Gastrocnemius medialis (tissue), 4 donors: ENCODE results near the gene MTAP. TPM values are rescaled to one million over a fixed set of nuclear protein-coding genes. Genes with fewer than 3 reads are reported as not detected.

Experiments used
- ATAC-seq, 2 donors: fragments of 150-250 bp; one replicate each; pipeline ENCODE4 v1.9.1; 2016
- DNase-seq, 2 donors: peaks; one replicate each; pipeline ENCODE4 v3.0.0-alpha.2; 2019
- H3K27ac ChIP-seq, 4 donors: fragments of 200-600 bp; sonication (generic); 1 replicate in 1 of 4; 2 replicates in 3 of 4; pipeline ENCODE4 v1.5.1; 2016 to 2018; ENCODE audit warnings: mild to moderate bottlenecking in 2 of 4, moderate library complexity in 1 of 4
- H3K27me3 ChIP-seq, 3 donors: fragments of 200-600 bp; sonication (generic) in 2 of 3; 1 replicate in 1 of 3; 2 replicates in 2 of 3; pipeline versions ENCODE4 v1.5.1 to v1.6.0; 2016 to 2019; ENCODE audit warnings: mild to moderate bottlenecking in 1 of 3, moderate library complexity in 1 of 3
- H3K36me3 ChIP-seq, 2 donors: fragments of 200-600 bp; sonication (generic) in 1 of 2; one replicate each; pipeline ENCODE4 v1.5.1; 2017 to 2018
- H3K4me1 ChIP-seq, 2 donors: fragments of 200-600 bp; sonication (generic) in 1 of 2; one replicate each; pipeline ENCODE4 v1.5.1; 2016 to 2017; ENCODE audit warnings: mild to moderate bottlenecking in 2 of 2
- H3K4me3 ChIP-seq, 4 donors: fragments of 200-600 bp; sonication (generic) in 3 of 4; 1 replicate in 1 of 4; 2 replicates in 3 of 4; pipeline ENCODE4 v1.5.1; 2016 to 2019; ENCODE audit warnings: mild to moderate bottlenecking in 2 of 4
- H3K9me3 ChIP-seq, 3 donors: fragments of 200-600 bp; sonication (generic) in 2 of 3; 1 replicate in 1 of 3; 2 replicates in 2 of 3; pipeline ENCODE4 v1.5.1; 2016 to 2019
- POLR2A ChIP-seq, 2 donors: fragments of 450-650 bp; IDR thresholded peaks; one replicate each; pipeline ENCODE4 v1.6.1; 2017; ENCODE audit warnings: antibody characterized with exemption in 2 of 2, mild to moderate bottlenecking in 2 of 2, moderate library complexity in 2 of 2
- in situ Hi-C, 4 donors: fragments of 200-750 bp; cut with MboI; loops; one replicate each; pipeline versions ENCODE4 v1.15.0 to v1.8.0; 2017; ENCODE audit warnings: low sequenced_read_pairs in 4 of 4
- intact Hi-C: fragments of 100-400 bp; cut with DNase I; formaldehyde crosslinking; loops from one replicate; pipeline ENCODE4 v1.15.1; 2023; ENCODE audit warnings: low total_unique reads
- total RNA-seq, 4 donors: library from RNA; depleted of rRNA; stranded (reverse); fragments of >200 nt; gene quantifications; one replicate each; pipeline versions ENCODE4 v1.1.0 to v1.2.3, GENCODE V29; 2016
- TF ChIP-seq, protein P1 (sequence below), 5 experiments: fragments of 450-650 bp in 3 of 5; fragments of 200-600 bp in 2 of 5; sonication (generic) in 2 of 5; IDR thresholded peaks in 4 of 5; conservative IDR thresholded peaks in 1 of 5; 1 replicate in 4 of 5; 2 replicates in 1 of 5; pipeline ENCODE4 v1.5.1; 2016 to 2019; ENCODE audit warnings: antibody characterized with exemption in 5 of 5, mild to moderate bottlenecking in 3 of 5, moderate library complexity in 3 of 5

Gene MTAP
- total RNA-seq, 4 donors from 2014 or later = 6.2 to 11.0 (median 9.4) TPM

DNA sequence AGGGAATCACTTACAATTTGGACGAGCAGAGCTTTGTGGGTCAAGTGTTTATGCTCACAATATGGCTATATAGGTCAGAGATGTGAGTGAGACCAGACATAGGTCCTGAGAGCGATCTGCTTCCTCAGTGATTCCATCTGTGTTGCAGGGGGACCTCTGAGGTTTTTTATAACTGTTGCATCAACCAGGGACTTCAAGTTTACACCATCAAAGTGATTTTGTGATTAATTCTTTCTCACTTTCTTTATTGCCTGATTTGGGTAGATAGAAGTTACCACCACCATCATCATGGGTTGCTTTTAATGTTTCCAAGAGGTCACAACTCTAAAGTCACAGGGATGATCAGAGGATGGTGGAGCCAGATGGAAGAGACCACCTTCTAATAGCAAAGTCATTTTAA is 7.0 kb upstream of the MTAP start:
- ATAC-seq (no peak), DNase-seq (no peak)
- Histone ChIP-seq H3K9me3 (no peaks in the 10 kb centered on the region), H3K27me3 (no peaks in the 10 kb centered on the region), H3K4me3 (no peak overlapping the region), H3K27ac (no peak overlapping the region), H3K4me1 (no peaks in the 10 kb centered on the region), H3K36me3 (no peaks in the 10 kb centered on the region)
- intact Hi-C loops (no loop called here), in situ Hi-C loops (loop anchor here in 3 of 4 donors (5.0 to 10.0 kb wide), 2 partner anchors 468 to 471 kb away; no protein-coding TSS in a partner anchor)
- no peak for TF ChIP-seq POLR2A (IDR thresholded peaks at IDR 0.05)
- TF ChIP-seq, protein P1, sequence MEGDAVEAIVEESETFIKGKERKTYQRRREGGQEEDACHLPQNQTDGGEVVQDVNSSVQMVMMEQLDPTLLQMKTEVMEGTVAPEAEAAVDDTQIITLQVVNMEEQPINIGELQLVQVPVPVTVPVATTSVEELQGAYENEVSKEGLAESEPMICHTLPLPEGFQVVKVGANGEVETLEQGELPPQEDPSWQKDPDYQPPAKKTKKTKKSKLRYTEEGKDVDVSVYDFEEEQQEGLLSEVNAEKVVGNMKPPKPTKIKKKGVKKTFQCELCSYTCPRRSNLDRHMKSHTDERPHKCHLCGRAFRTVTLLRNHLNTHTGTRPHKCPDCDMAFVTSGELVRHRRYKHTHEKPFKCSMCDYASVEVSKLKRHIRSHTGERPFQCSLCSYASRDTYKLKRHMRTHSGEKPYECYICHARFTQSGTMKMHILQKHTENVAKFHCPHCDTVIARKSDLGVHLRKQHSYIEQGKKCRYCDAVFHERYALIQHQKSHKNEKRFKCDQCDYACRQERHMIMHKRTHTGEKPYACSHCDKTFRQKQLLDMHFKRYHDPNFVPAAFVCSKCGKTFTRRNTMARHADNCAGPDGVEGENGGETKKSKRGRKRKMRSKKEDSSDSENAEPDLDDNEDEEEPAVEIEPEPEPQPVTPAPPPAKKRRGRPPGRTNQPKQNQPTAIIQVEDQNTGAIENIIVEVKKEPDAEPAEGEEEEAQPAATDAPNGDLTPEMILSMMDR (IDR thresholded peaks at IDR 0.05 in 4 of 5, conservative IDR thresholded peaks at IDR 0.05 in 1 of 5) = no peak

DNA sequence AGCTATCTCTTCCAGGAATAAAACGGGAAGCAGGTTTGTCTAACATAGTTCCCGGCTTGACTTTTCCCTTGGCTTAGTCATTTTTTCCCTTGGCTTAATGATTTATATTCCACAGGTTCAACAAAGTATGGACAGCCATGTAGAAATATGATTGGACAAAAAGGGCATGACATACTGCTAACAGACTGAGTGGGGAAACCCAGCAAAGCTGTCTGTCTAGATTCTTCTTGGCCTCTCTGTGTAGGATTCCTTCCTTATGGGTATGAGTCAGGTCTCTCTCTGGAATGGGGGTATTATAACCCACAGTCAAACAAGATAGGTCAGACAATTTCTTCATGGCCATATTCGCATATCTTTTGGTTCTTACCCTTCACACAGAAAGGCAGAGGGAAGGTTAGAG is 5.7 kb upstream of the MTAP start:
- no peaks in the 10 kb centered on the region for H3K36me3 ChIP-seq
- H3K27me3 ChIP-seq = no peaks in the 10 kb centered on the region
- DNase-seq = no peak
- TF ChIP-seq, protein P1 (IDR thresholded peaks at IDR 0.05 in 4 of 5, conservative IDR thresholded peaks at IDR 0.05 in 1 of 5) = no peak
- TF ChIP-seq POLR2A (IDR thresholded peaks at IDR 0.05) = no peak
- no peak overlapping the region for H3K4me3 ChIP-seq
- no peak for ATAC-seq
- in situ Hi-C loops = loop anchor here in 3 of 4 donors (5.0 to 10.0 kb wide), 2 partner anchors 469 to 472 kb away; no protein-coding TSS in a partner anchor
- intact Hi-C loops = no loop called here
- H3K27ac ChIP-seq = no peak overlapping the region
- peaks cover 0 to 8% of the 10 kb centered on the region in 2 donors for H3K4me1 ChIP-seq
- no peaks in the 10 kb centered on the region for H3K9me3 ChIP-seq

DNA sequence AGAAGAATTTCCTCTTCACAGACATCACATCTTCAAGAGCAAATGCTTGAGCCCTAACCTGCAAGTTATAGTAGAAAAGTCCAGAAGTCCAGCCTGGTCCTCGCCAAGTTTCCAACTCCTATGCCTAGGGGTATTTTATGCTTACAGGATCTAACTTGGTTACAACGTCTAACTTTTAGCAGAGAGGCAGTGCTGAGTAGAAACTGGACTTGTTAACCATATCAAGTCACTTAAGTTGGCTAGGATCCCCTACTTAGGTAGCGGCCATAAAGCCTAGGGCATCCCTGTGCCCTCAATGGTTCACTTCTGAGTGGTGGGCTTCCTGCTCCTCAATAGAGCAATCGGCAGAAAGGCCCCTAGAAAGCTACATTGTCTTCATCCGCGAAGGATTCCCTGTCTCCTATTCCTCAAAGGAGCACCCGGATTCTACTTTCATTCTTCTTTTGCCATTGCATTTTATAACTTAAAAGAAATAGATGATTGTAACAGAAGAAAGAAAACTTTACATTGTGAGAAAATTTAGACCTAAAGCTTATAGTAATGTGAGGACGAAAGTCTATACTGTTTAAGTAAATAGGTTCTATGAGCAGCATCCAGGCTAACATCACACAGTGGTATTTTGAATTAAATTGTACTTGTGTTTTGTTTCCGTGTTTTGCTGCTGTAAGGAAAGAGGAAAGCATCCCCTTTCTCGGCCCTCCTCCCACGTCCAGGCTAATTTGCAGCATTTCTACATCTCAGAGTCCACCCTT is 1.3 kb upstream of the MTAP start:
- no peak for ATAC-seq
- Histone ChIP-seq H3K36me3 (no peaks in the 10 kb centered on the region), H3K4me3 (peak overlapping the region; percentile 66 to 83 (median 74)), H3K27me3 (no peaks in the 10 kb centered on the region), H3K4me1 (peaks cover 16 to 18% of the 10 kb centered on the region in 2 donors), H3K9me3 (no peaks in the 10 kb centered on the region), H3K27ac (peak overlapping the region in 3 of 4 donors; percentile 76 to 79 (median 78))
- in situ Hi-C loops = loop anchor here in 2 of 4 donors (25.0 kb wide), 2 partner anchors 211 to 311 kb away; partner anchors contain the start of gene CDKN2B (in 1 of the 2)
- intact Hi-C loops = loop anchor here (10.0 kb wide), 1 partner anchor 56 kb away; no protein-coding TSS in a partner anchor
- TF ChIP-seq, protein P1 (IDR thresholded peaks at IDR 0.05 in 4 of 5, conservative IDR thresholded peaks at IDR 0.05 in 1 of 5) = no peak
- DNase-seq = no peak

DNA sequence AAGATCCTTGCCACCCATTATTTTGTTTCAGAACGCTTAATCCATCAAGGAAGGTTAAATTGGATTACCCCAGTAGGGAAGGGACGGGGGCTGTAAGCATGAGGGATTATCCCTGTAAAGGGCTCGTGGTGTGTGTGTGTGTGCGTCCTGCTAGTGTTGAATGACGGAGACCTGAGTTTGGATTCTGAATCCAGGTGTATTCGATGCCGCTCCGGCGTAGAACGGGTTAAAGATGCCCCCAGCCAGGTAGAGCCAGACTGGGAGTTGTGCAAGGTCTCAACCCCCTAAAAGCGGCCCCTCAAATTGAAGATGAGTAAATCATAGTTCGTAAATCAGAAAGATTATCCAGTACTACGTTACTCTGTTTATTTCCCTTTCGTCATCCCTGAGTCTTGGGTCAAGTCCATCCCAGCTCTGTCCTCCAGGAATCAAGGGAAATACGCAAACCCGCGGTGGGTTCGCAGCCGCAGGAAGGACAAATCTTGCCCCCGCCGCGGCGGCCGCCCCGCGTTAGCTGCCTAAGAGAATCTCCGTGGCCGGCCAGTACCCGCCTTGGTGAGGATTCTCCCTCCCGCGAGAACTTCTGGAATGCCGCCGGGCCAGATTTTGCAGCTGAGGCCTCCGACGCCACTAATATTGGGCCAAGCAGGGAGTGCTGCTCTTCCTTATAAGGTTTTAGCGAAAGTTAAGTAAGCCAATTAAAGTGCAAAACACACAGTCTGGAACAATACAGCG is 586 bp upstream of the MTAP start:
- peak overlapping the region; percentile 76 to 86 (median 78) for H3K27ac ChIP-seq
- peak overlapping the region; percentile 66 to 83 (median 74) for H3K4me3 ChIP-seq
- TF ChIP-seq POLR2A (IDR thresholded peaks at IDR 0.05) = no peak
- TF ChIP-seq, protein P1 (IDR thresholded peaks at IDR 0.05 in 4 of 5, conservative IDR thresholded peaks at IDR 0.05 in 1 of 5) = no peak
- H3K36me3 ChIP-seq = no peaks in the 10 kb centered on the region
- no peaks in the 10 kb centered on the region for H3K27me3 ChIP-seq
- in situ Hi-C loops (loop anchor here in 2 of 4 donors (25.0 kb wide), 2 partner anchors 210 to 310 kb away; partner anchors contain the start of gene CDKN2B (in 1 of the 2)), intact Hi-C loops (loop anchor here (2.0 to 10.0 kb wide), 2 partner anchors 57 to 467 kb away; partner anchors contain the start of gene KLHL9)
- no peaks in the 10 kb centered on the region for H3K9me3 ChIP-seq
- ATAC-seq (peak; percentile 68 to 70), DNase-seq (peak; percentile 24 to 60)
- peaks cover 16 to 23% of the 10 kb centered on the region in 2 donors for H3K4me1 ChIP-seq
